HCT116 (cell line): ENCODE results near the gene ANP32D. TPM values are rescaled to one million over a fixed set of nuclear protein-coding genes. Genes with fewer than 3 reads are reported as not detected.

Experiments used
- ATAC-seq: fragments of 200-7000 bp; cut with Tn5 transposase; 2 replicates; pipeline ENCODE4 v1.9.1; 2020; ENCODE audit warnings: mild to moderate bottlenecking, moderate library complexity
- BruUV-seq: library from RNA; stranded (reverse); fragments of 400-500 nt; replicated peaks from 2 replicates; lab custom pipeline; 2021; lab: Mats Ljungman, UMichigan
- CTCF ChIA-PET: fragments of 300-600 bp; sonication (Branson Sonifier 250); formaldehyde crosslinking; loops from one replicate; lab custom pipeline; 2021; ENCODE audit warnings: antibody characterized with exemption; lab: Charles Lee
- POLR2A ChIA-PET: fragments of 300-600, 350-600 bp; sonication (Branson Sonifier 250); formaldehyde crosslinking; loops from one replicate; lab custom pipeline; 2021; ENCODE audit warnings: antibody characterized with exemption; lab: Charles Lee
- RAD21 ChIA-PET, 2 experiments: fragments of 300-600 bp; sonication (Branson Sonifier 250); formaldehyde crosslinking; loops; one replicate each; lab custom pipeline; 2023; ENCODE audit warnings: low total read pairs in 2 of 2; ENCODE audit not compliant: uncharacterized antibody in 2 of 2, unreplicated experiment in 2 of 2, low non-redundant PET in 1 of 2; lab: Charles Lee
- DNase-seq: peaks from one replicate; pipeline ENCODE4 v3.0.0-alpha.2; 2010; ENCODE audit warnings: low read depth, low spot score
- H2AFZ ChIP-seq: fragments of 200-600 bp; shearing (Covaris generic), sonication (generic); 2 replicates; pipeline ENCODE4 v1.6.1; 2017; ENCODE audit warnings: low read depth, mixed run types, mixed read lengths, antibody characterized with exemption, low read length; ENCODE audit not compliant: poor library complexity, severe bottlenecking
- H3K27ac ChIP-seq: 2 replicates; pipeline ENCODE4 v1.5.1; 2012; ENCODE audit warnings: low read depth, low read length
- H3K27me3 ChIP-seq: fragments of 200-600 bp; sonication (generic); 2 replicates; pipeline ENCODE4 v1.6.1; 2016; ENCODE audit warnings: mixed run types, low read length, mixed read lengths; ENCODE audit not compliant: insufficient read depth
- H3K36me3 ChIP-seq, 2 experiments: fragments of 200-500 bp in 1 of 2; fragments of 200-600 bp in 1 of 2; sonication (Bioruptor generic) in 1 of 2; sonication (generic) in 1 of 2; 2 replicates each; pipeline versions ENCODE4 v1.5.1 to v1.6.1; 2014 to 2016; ENCODE audit warnings: low read length in 2 of 2, inconsistent platforms in 1 of 2, mixed read lengths in 1 of 2, mixed run types in 1 of 2; ENCODE audit not compliant: insufficient read depth in 2 of 2, control insufficient read depth in 1 of 2
- H3K4me1 ChIP-seq, 2 experiments: fragments of 200-600 bp in 1 of 2; sonication (generic) in 1 of 2; 2 replicates each; pipeline versions ENCODE4 v1.5.1 to v1.6.1; 2012 to 2017; ENCODE audit warnings: low read length in 2 of 2, inconsistent platforms in 1 of 2, mild to moderate bottlenecking in 1 of 2, mixed read lengths in 1 of 2, mixed run types in 1 of 2, moderate library complexity in 1 of 2; ENCODE audit not compliant: insufficient read depth in 2 of 2, control insufficient read depth in 1 of 2
- H3K4me2 ChIP-seq: fragments of 200-600 bp; sonication (generic); 2 replicates; pipeline ENCODE4 v1.6.1; 2017; ENCODE audit warnings: mixed run types, low read length, mixed read lengths
- H3K4me3 ChIP-seq, 2 experiments: fragments of 200-600 bp in 1 of 2; sonication (generic) in 1 of 2; replicated peaks in 1 of 2; 2 replicates each; pipeline ENCODE4 v1.5.1; 2011 to 2016; ENCODE audit warnings: low read length in 2 of 2, control low read depth in 1 of 2, low read depth in 1 of 2, mild to moderate bottlenecking in 1 of 2, mixed read lengths in 1 of 2, mixed run types in 1 of 2
- H3K79me2 ChIP-seq: fragments of 200-600 bp; sonication (generic); 2 replicates; pipeline ENCODE4 v1.6.1; 2017; ENCODE audit warnings: mild to moderate bottlenecking, mixed run types, low read length, moderate library complexity, mixed read lengths; ENCODE audit not compliant: insufficient read depth
- H3K9ac ChIP-seq: fragments of 200-600 bp; sonication (generic); 2 replicates; pipeline ENCODE4 v1.6.1; 2016; ENCODE audit warnings: low read length, mixed read lengths
- H3K9me2 ChIP-seq: fragments of 200-600 bp; sonication (generic), shearing (Covaris generic); 2 replicates; pipeline ENCODE4 v1.6.1; 2017; ENCODE audit warnings: mixed run types, mild to moderate bottlenecking, moderate library complexity; ENCODE audit not compliant: insufficient read depth
- H3K9me3 ChIP-seq, 2 experiments: fragments of 200-500 bp in 1 of 2; fragments of 200-600 bp in 1 of 2; sonication (Bioruptor generic) in 1 of 2; sonication (generic) in 1 of 2; 2 replicates each; pipeline ENCODE4 v1.6.1; 2014 to 2017; ENCODE audit warnings: low read length in 2 of 2, mixed read lengths in 2 of 2, inconsistent platforms in 1 of 2, low read depth in 1 of 2, mild to moderate bottlenecking in 1 of 2, mixed run types in 1 of 2, moderate library complexity in 1 of 2; ENCODE audit not compliant: control insufficient read depth in 1 of 2, insufficient read depth in 1 of 2
- H4K20me1 ChIP-seq: fragments of 200-600 bp; sonication (generic), shearing (Covaris generic); 2 replicates; pipeline ENCODE4 v1.6.1; 2017; ENCODE audit warnings: mixed run types, mild to moderate bottlenecking, moderate library complexity; ENCODE audit not compliant: insufficient read depth
- CBX3 ChIP-seq: IDR thresholded peaks from 2 replicates; pipeline ENCODE4 v1.6.1; 2012; ENCODE audit warnings: low read depth
- EGR1 ChIP-seq: IDR thresholded peaks from 2 replicates; pipeline ENCODE4 v1.6.1; 2012; ENCODE audit warnings: low read depth
- ELF1 ChIP-seq: IDR thresholded peaks from 2 replicates; pipeline ENCODE4 v1.6.1; 2012; ENCODE audit warnings: low read depth, borderline replicate concordance
- EZH2 ChIP-seq: fragments of 200-600 bp; sonication (generic); IDR thresholded peaks from 2 replicates; pipeline ENCODE4 v1.6.1; 2017; ENCODE audit warnings: antibody characterized with exemption, mixed run types
- POLR2A ChIP-seq: IDR thresholded peaks from 2 replicates; pipeline ENCODE4 v1.7.0; 2011; ENCODE audit warnings: borderline replicate concordance; ENCODE audit not compliant: insufficient read depth, insufficient read length; ENCODE audit errors: extremely low read depth
- RAD21 ChIP-seq: IDR thresholded peaks from 2 replicates; pipeline ENCODE4 v1.6.1; 2012; ENCODE audit warnings: low read depth, mild to moderate bottlenecking
- SIN3A ChIP-seq: IDR thresholded peaks from 2 replicates; pipeline ENCODE4 v1.6.1; 2012; ENCODE audit warnings: low read depth
- SRF ChIP-seq: IDR thresholded peaks from 2 replicates; pipeline ENCODE4 v1.6.1; 2012; ENCODE audit warnings: low read depth
- TCF7L2 ChIP-seq: IDR thresholded peaks from 2 replicates; pipeline ENCODE4 v1.7.0; 2011; ENCODE audit warnings: borderline replicate concordance, inconsistent platforms; ENCODE audit not compliant: insufficient read depth, insufficient read length; ENCODE audit errors: extremely low read depth
- YY1 ChIP-seq: IDR thresholded peaks from 2 replicates; pipeline ENCODE4 v1.6.1; 2011; ENCODE audit warnings: low read length, low read depth, moderate library complexity, mild to moderate bottlenecking; ENCODE audit not compliant: insufficient replicate concordance; ENCODE audit errors: extremely low read depth
- ZBTB33 ChIP-seq: IDR thresholded peaks from 2 replicates; pipeline ENCODE4 v1.6.1; 2011; ENCODE audit warnings: mild to moderate bottlenecking, low read length, moderate library complexity; ENCODE audit not compliant: insufficient replicate concordance; ENCODE audit errors: extremely low read depth
- ZFX ChIP-seq: fragments of 450-650 bp; IDR thresholded peaks from 2 replicates; pipeline ENCODE4 v1.6.1; 2017
- ZNF274 ChIP-seq: fragments of 200-500 bp; sonication (Bioruptor generic); IDR thresholded peaks from 2 replicates; pipeline ENCODE4 v1.6.1; 2014; ENCODE audit warnings: mild to moderate bottlenecking, low read depth, low read length, inconsistent platforms
- intact Hi-C: fragments of 100-400 bp; cut with micrococcal nuclease; formaldehyde crosslinking; loops from 2 replicates; pipeline ENCODE4 v1.10.0; 2022
- total RNA-seq: library from RNA; stranded (reverse); gene quantifications from one replicate; pipeline ENCODE4 v1.2.1, GENCODE V29; 2021; ENCODE audit not compliant: unreplicated experiment
- TF ChIP-seq, protein P1 (sequence below), 3 experiments: fragments of 200-600 bp in 1 of 3; sonication (generic) in 1 of 3; IDR thresholded peaks in 2 of 3; conservative IDR thresholded peaks in 1 of 3; 2 replicates each; pipeline ENCODE4 v1.5.1; 2012 to 2017; ENCODE audit warnings: low read depth in 2 of 3, low read length in 2 of 3, antibody characterized with exemption in 1 of 3, borderline replicate concordance in 1 of 3, control low read depth in 1 of 3, mild to moderate bottlenecking in 1 of 3, mixed read lengths in 1 of 3, mixed run types in 1 of 3, moderate library complexity in 1 of 3; ENCODE audit not compliant: insufficient read depth in 1 of 3

ANP32D gene
- total RNA-seq, 1 experiment from 2014 or later: not detected

- Histone ChIP-seq H3K4me1 (no peaks in the 10 kb centered on the region), H3K36me3 (no peaks in the 10 kb centered on the region), H3K4me3 (no peak overlapping the region), H3K9me3 (no peaks in the 10 kb centered on the region; a peak in 1 of 4 replicates), H3K9ac (no peak overlapping the region), H3K27me3 (no peaks in the 10 kb centered on the region), H2AFZ (no peak overlapping the region), H3K9me2 (no peaks in the 10 kb centered on the region), H3K4me2 (no peak overlapping the region), H3K27ac (no peak overlapping the region), H4K20me1 (no peaks in the 10 kb centered on the region), H3K79me2 (no peaks in the 10 kb centered on the region)
- ChIA-PET POLR2A (no interaction called here), CTCF (no interaction called here), RAD21 (no interaction called here)
- no peak for TF ChIP-seq YY1
- no peak for ATAC-seq
- BruUV-seq: no TSS peak
- intact Hi-C loops: no loop called here
- DNase-seq: no peak
Observed at GRCh38 chr12:48445538-48445937, 26.8 kb upstream of the ANP32D start.

DNA sequence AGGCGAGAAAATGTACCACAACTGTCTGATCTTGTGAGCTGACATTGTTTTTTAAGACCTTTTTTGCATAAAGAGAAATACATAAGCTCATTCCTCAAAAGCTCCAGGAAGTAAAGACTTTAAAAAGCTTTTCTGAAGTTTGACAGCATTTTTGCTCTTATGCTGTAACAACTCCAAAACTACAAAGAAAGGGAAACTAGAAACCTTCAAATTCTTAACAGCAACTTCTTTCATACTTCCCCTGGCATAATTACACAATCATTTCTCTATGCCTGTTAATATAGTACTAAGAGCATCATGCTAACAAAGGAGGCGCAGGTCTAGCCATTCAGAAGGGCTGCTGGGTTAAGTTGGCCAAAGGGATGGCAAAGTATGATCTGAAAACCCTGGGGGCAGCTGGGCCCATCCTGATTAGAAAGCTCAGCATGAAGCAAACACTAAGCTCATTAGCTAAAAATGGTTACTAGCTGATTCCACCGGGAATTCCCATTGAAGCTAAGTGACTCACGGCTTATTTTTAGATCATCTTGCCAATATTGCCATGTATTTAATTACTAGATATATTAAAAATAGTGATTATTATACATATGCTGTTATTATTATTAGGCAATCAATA lies 26.1 kb upstream of the ANP32D start:
- BruUV-seq: no TSS peak
- ATAC-seq: no peak
- Histone ChIP-seq H2AFZ (no peak overlapping the region), H3K79me2 (no peaks in the 10 kb centered on the region), H3K9me2 (no peaks in the 10 kb centered on the region), H3K27ac (no peak overlapping the region), H3K9me3 (no peaks in the 10 kb centered on the region; a peak in 1 of 4 replicates), H3K4me1 (no peaks in the 10 kb centered on the region), H3K4me2 (no peak overlapping the region), H3K9ac (no peak overlapping the region), H3K27me3 (no peaks in the 10 kb centered on the region), H4K20me1 (no peaks in the 10 kb centered on the region), H3K36me3 (no peaks in the 10 kb centered on the region), H3K4me3 (no peak overlapping the region)
- TF ChIP-seq POLR2A (no peak), ZNF274 (no peak), YY1 (no peak), SRF (no peak), SIN3A (no peak), ZFX (no peak), RAD21 (no peak), CBX3 (no peak), EGR1 (no peak), TCF7L2 (no peak), ELF1 (no peak), EZH2 (no peak), ZBTB33 (no peak)
- TF ChIP-seq, protein P1, sequence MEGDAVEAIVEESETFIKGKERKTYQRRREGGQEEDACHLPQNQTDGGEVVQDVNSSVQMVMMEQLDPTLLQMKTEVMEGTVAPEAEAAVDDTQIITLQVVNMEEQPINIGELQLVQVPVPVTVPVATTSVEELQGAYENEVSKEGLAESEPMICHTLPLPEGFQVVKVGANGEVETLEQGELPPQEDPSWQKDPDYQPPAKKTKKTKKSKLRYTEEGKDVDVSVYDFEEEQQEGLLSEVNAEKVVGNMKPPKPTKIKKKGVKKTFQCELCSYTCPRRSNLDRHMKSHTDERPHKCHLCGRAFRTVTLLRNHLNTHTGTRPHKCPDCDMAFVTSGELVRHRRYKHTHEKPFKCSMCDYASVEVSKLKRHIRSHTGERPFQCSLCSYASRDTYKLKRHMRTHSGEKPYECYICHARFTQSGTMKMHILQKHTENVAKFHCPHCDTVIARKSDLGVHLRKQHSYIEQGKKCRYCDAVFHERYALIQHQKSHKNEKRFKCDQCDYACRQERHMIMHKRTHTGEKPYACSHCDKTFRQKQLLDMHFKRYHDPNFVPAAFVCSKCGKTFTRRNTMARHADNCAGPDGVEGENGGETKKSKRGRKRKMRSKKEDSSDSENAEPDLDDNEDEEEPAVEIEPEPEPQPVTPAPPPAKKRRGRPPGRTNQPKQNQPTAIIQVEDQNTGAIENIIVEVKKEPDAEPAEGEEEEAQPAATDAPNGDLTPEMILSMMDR (IDR thresholded peaks at IDR 0.05 in 2 of 3, conservative IDR thresholded peaks at IDR 0.05 in 1 of 3; ENCODE audit: borderline replicate concordance in 1 of 3, insufficient read depth in 1 of 3, low read depth in 2 of 3, low read length in 2 of 3): no peak
- intact Hi-C loops: no loop called here
- RAD21 ChIA-PET: no interaction called here
- no peak for DNase-seq
- CTCF ChIA-PET: no interaction called here
- POLR2A ChIA-PET: no interaction called here
